Large intestine (tissue), 3 donors: Measurements from ENCODE around the gene SYNGR4. TPM values are rescaled to one million over a fixed set of nuclear protein-coding genes. Genes with fewer than 3 reads are reported as not detected.

Experiments
- DNase-seq, 2 donors: peaks; one replicate each; pipeline versions ENCODE4 v3.0.0 to v3.0.0-alpha.2; 2013
- H3K27ac ChIP-seq: one replicate; pipeline ENCODE4 v1.5.1; 2013; ENCODE audit warnings: low read length
- H3K27me3 ChIP-seq: 2 replicates; pipeline ENCODE4 v1.6.1; 2013; ENCODE audit warnings: low read length; ENCODE audit not compliant: control insufficient read depth, insufficient read depth
- H3K36me3 ChIP-seq: 2 replicates; pipeline ENCODE4 v1.6.1; 2013; ENCODE audit warnings: low read length; ENCODE audit not compliant: control insufficient read depth, insufficient read depth
- H3K4me1 ChIP-seq: one replicate; pipeline ENCODE4 v1.6.1; 2013; ENCODE audit warnings: low read length; ENCODE audit not compliant: control insufficient read depth, insufficient read depth
- H3K4me3 ChIP-seq: one replicate; pipeline ENCODE4 v1.5.1; 2013; ENCODE audit warnings: low read length
- H3K9me3 ChIP-seq: one replicate; pipeline ENCODE4 v1.6.1; 2013; ENCODE audit warnings: mild to moderate bottlenecking, low read depth, low read length, moderate library complexity; ENCODE audit not compliant: control insufficient read depth
- WGBS: methylation state at CpG from one replicate; pipeline ENCODE4 v1.1.5; 2013; ENCODE audit warnings: low lambda C conversion rate; ENCODE audit not compliant: insufficient coverage; 5-methylcytosine and 5-hydroxymethylcytosine counted together
- polyA plus RNA-seq: library from polyadenylated mRNA; unstranded; fragments of 120-200 nt; gene quantifications from one replicate; pipeline ENCODE4 v1.2.1, GENCODE V29; 2013

Gene SYNGR4
- polyA plus RNA-seq, 1 donor = 0.12 TPM

GRCh38 chr19:48396016-48396823 lies 32.1 kb downstream of the SYNGR4 start:
- H3K27ac ChIP-seq = no peak overlapping the region
- no CpG with 5 or more reads among the region's 24 CpGs for WGBS
- peaks cover 27% of the 10 kb centered on the region for H3K4me1 ChIP-seq
- no peak overlapping the region for H3K4me3 ChIP-seq
- H3K27me3 ChIP-seq = peaks cover 61% of the 10 kb centered on the region
- peaks cover 16% of the 10 kb centered on the region for H3K9me3 ChIP-seq
- peak in 1 of 2 donors; percentile 54 for DNase-seq
- no peaks in the 10 kb centered on the region for H3K36me3 ChIP-seq

- no peak overlapping the region for H3K4me3 ChIP-seq
- DNase-seq = no peak
- H3K4me1 ChIP-seq = peaks cover 27% of the 10 kb centered on the region
- no peaks in the 10 kb centered on the region for H3K36me3 ChIP-seq
- peaks cover 16% of the 10 kb centered on the region for H3K9me3 ChIP-seq
- H3K27me3 ChIP-seq = peaks cover 61% of the 10 kb centered on the region
- WGBS = no CpG with 5 or more reads among the region's 2 CpGs
- no peak overlapping the region for H3K27ac ChIP-seq
These were observed 32.6 kb downstream of the SYNGR4 start for GRCh38 chr19:48396824-48397176.

GRCh38 chr19:48397263-48398101 lies 33.3 kb downstream of the SYNGR4 start:
- peaks cover 27% of the 10 kb centered on the region for H3K4me1 ChIP-seq
- no peak for DNase-seq
- peak overlapping the region; percentile 22 for H3K4me3 ChIP-seq
- H3K27ac ChIP-seq = no peak overlapping the region
- WGBS = 45% methylated on average over 17 of the region's 22 CpGs
- H3K27me3 ChIP-seq = peaks cover 57% of the 10 kb centered on the region
- H3K36me3 ChIP-seq = no peaks in the 10 kb centered on the region
- peaks cover 16% of the 10 kb centered on the region for H3K9me3 ChIP-seq

- DNase-seq = no peak
- peaks cover 27% of the 10 kb centered on the region for H3K4me1 ChIP-seq
- H3K27ac ChIP-seq = no peak overlapping the region
- peak overlapping the region; percentile 22 for H3K4me3 ChIP-seq
- peaks cover 51% of the 10 kb centered on the region for H3K27me3 ChIP-seq
- H3K9me3 ChIP-seq = peaks cover 16% of the 10 kb centered on the region
- WGBS = 12% methylated on average over 7 of the region's 17 CpGs
- no peaks in the 10 kb centered on the region for H3K36me3 ChIP-seq
These were observed 33.9 kb downstream of the SYNGR4 start for GRCh38 chr19:48398102-48398374.

- peak; percentile 77 to 82 for DNase-seq
- WGBS = no CpG with 5 or more reads among the region's 104 CpGs
- Histone ChIP-seq H3K27ac (no peak overlapping the region), H3K36me3 (no peaks in the 10 kb centered on the region), H3K4me3 (peak overlapping the region; percentile 22), H3K9me3 (peaks cover 16% of the 10 kb centered on the region), H3K4me1 (peaks cover 24% of the 10 kb centered on the region), H3K27me3 (peaks cover 45% of the 10 kb centered on the region)
These were observed 34.4 kb downstream of the SYNGR4 start for GRCh38 chr19:48398375-48399235.

- WGBS = no CpG with 5 or more reads among the region's 14 CpGs
- Histone ChIP-seq H3K36me3 (no peaks in the 10 kb centered on the region), H3K4me1 (peaks cover 14% of the 10 kb centered on the region), H3K27me3 (peaks cover 30% of the 10 kb centered on the region), H3K4me3 (no peak overlapping the region), H3K27ac (no peak overlapping the region), H3K9me3 (peaks cover 8% of the 10 kb centered on the region)
- DNase-seq = peak in 1 of 2 donors; percentile 43
These were observed 36.0 kb downstream of the SYNGR4 start for GRCh38 chr19:48400018-48400742.

- WGBS = no CpG with 5 or more reads among the region's 5 CpGs
- H3K9me3 ChIP-seq = peaks cover 8% of the 10 kb centered on the region
- peaks cover 9% of the 10 kb centered on the region for H3K4me1 ChIP-seq
- H3K36me3 ChIP-seq = no peaks in the 10 kb centered on the region
- H3K4me3 ChIP-seq = no peak overlapping the region
- DNase-seq = no peak
- peaks cover 24% of the 10 kb centered on the region for H3K27me3 ChIP-seq
- H3K27ac ChIP-seq = no peak overlapping the region
These were observed 37.1 kb downstream of the SYNGR4 start for GRCh38 chr19:48401287-48401686.

GRCh38 chr19:48403606-48404005 lies 39.4 kb downstream of the SYNGR4 start:
- H3K9me3 ChIP-seq = peaks cover 8% of the 10 kb centered on the region
- no peaks in the 10 kb centered on the region for H3K36me3 ChIP-seq
- H3K4me1 ChIP-seq = no peaks in the 10 kb centered on the region
- no peak overlapping the region for H3K27ac ChIP-seq
- H3K4me3 ChIP-seq = no peak overlapping the region
- DNase-seq = peak; percentile 64 to 68
- no CpG with 5 or more reads among the region's 3 CpGs for WGBS
- peaks cover 5% of the 10 kb centered on the region for H3K27me3 ChIP-seq

GRCh38 chr19:48405010-48405659 lies 41.0 kb downstream of the SYNGR4 start:
- Histone ChIP-seq H3K4me3 (no peak overlapping the region), H3K27me3 (peaks cover 5% of the 10 kb centered on the region), H3K4me1 (no peaks in the 10 kb centered on the region), H3K27ac (no peak overlapping the region), H3K9me3 (no peaks in the 10 kb centered on the region), H3K36me3 (no peaks in the 10 kb centered on the region)
- no CpG with 5 or more reads among the region's 27 CpGs for WGBS
- DNase-seq = no peak
